IgD-negative memory B cell (primary cell): ENCODE measurements around the gene MAP3K12. TPM values are rescaled to one million over a fixed set of nuclear protein-coding genes. Genes with fewer than 3 reads are reported as not detected.
A peak's percentile ranks its signal among the peaks of the same experiment; 100 is the strongest.
"Not testable (repeated sequence)": the region's sequence is repeated elsewhere in the genome, so short reads cannot be mapped to it uniquely, and the experiment has no call there.

Experiments used
- H3K27ac Mint-ChIP-seq, 3 donors: one replicate each; pipeline ENCODE4 v1.8.0; 2020 to 2022; ENCODE audit warnings: mild to moderate bottlenecking in 3 of 3, mixed read lengths in 3 of 3, moderate library complexity in 1 of 3
- H3K27me3 Mint-ChIP-seq: one replicate; pipeline ENCODE4 v1.8.0; 2021; ENCODE audit warnings: mixed read lengths
- H3K36me3 Mint-ChIP-seq: one replicate; pipeline ENCODE4 v1.8.0; 2020; ENCODE audit warnings: mild to moderate bottlenecking, mixed read lengths
- H3K4me1 Mint-ChIP-seq, 3 donors: one replicate each; pipeline ENCODE4 v1.8.0; 2020 to 2022; ENCODE audit warnings: mixed read lengths in 3 of 3, mild to moderate bottlenecking in 1 of 3
- H3K4me3 Mint-ChIP-seq, 4 donors: one replicate each; pipeline ENCODE4 v1.8.0; 2020 to 2022; ENCODE audit warnings: mild to moderate bottlenecking in 4 of 4, mixed read lengths in 4 of 4, moderate library complexity in 3 of 4
- H3K9me3 Mint-ChIP-seq, 3 donors: one replicate each; pipeline ENCODE4 v1.8.0; 2020 to 2021; ENCODE audit warnings: mixed read lengths in 3 of 3, mild to moderate bottlenecking in 1 of 3
- polyA plus RNA-seq: library from polyadenylated mRNA; unstranded; fragments of 300-500 nt; fragmentation: Illumina TruSeq; gene quantifications from one replicate; pipeline ENCODE4 v1.2.3, GENCODE V29; 2021

Gene MAP3K12
- polyA plus RNA-seq, 1 donor from 2014 or later = 1.4 TPM

GRCh38 chr12:53456654-53457366 is 42.4 kb downstream of the MAP3K12 start:
- peak overlapping the region in 1 of 4 donors; percentile 69 for H3K4me3 Mint-ChIP-seq
- H3K27me3 Mint-ChIP-seq = no peaks in the 10 kb centered on the region
- H3K36me3 Mint-ChIP-seq = peaks cover 6% of the 10 kb centered on the region
- no peaks in the 10 kb centered on the region for H3K9me3 Mint-ChIP-seq
- H3K27ac Mint-ChIP-seq = no peak overlapping the region
- peaks cover 16 to 24% (median 22%) of the 10 kb centered on the region in 3 donors for H3K4me1 Mint-ChIP-seq

- Mint-ChIP-seq H3K36me3 (peaks cover 6% of the 10 kb centered on the region), H3K4me1 (peaks cover 19 to 28% (median 22%) of the 10 kb centered on the region in 3 donors), H3K27me3 (no peaks in the 10 kb centered on the region), H3K4me3 (peak overlapping the region in 3 of 4 donors; percentile 33 to 76 (median 63)), H3K27ac (peak overlapping the region in 2 of 3 donors; percentile 16 to 95), H3K9me3 (no peaks in the 10 kb centered on the region)
Measured at GRCh38 chr12:53454707-53455106, 44.6 kb downstream of the MAP3K12 start.

- Mint-ChIP-seq H3K4me3 (peak overlapping the region; percentile 33 to 99 (median 98)), H3K4me1 (peaks cover 19 to 28% (median 22%) of the 10 kb centered on the region in 3 donors), H3K36me3 (peaks cover 6% of the 10 kb centered on the region), H3K27ac (peak overlapping the region; percentile 16 to 95 (median 92)), H3K9me3 (no peaks in the 10 kb centered on the region), H3K27me3 (no peaks in the 10 kb centered on the region)
Measured at GRCh38 chr12:53453953-53454640, 45.2 kb downstream of the MAP3K12 start.

- peak overlapping the region; percentile 33 to 99 (median 98) for H3K4me3 Mint-ChIP-seq
Measured at GRCh38 chr12:53452159-53453077, 46.8 kb downstream of the MAP3K12 start.

GRCh38 chr12:53451661-53452158 is 47.5 kb downstream of the MAP3K12 start, which contains the start of gene PCBP2:
PCBP2 (plus strand) TSS chr12:53452102; CDS start chr12:53454801, 2,699 bp downstream.
- Mint-ChIP-seq H3K27me3 (no peaks in the 10 kb centered on the region), H3K4me1 (peaks cover 22 to 30% (median 22%) of the 10 kb centered on the region in 3 donors), H3K4me3 (peak within 1 kb of the TSS; percentile 33 to 99 (median 98)), H3K27ac (peak within 1 kb of the TSS; percentile 16 to 98 (median 95)), H3K36me3 (peaks cover 9% of the 10 kb centered on the region), H3K9me3 (no peaks in the 10 kb centered on the region)

More at GRCh38 chr12:53452159-53453077, 46.8 kb downstream of the MAP3K12 start:
- peak overlapping the region; percentile 16 to 98 (median 95) for H3K27ac Mint-ChIP-seq
- no peaks in the 10 kb centered on the region for H3K9me3 Mint-ChIP-seq
- H3K36me3 Mint-ChIP-seq = peaks cover 9% of the 10 kb centered on the region
- H3K4me1 Mint-ChIP-seq = peaks cover 22 to 30% (median 22%) of the 10 kb centered on the region in 3 donors
- no peaks in the 10 kb centered on the region for H3K27me3 Mint-ChIP-seq

- Mint-ChIP-seq H3K9me3 (no peaks in the 10 kb centered on the region), H3K36me3 (peaks cover 9% of the 10 kb centered on the region), H3K4me1 (peaks cover 23 to 34% (median 29%) of the 10 kb centered on the region in 3 donors), H3K4me3 (no peak overlapping the region), H3K27ac (no peak overlapping the region), H3K27me3 (no peaks in the 10 kb centered on the region)
Measured at GRCh38 chr12:53450936-53451335, 48.3 kb downstream of the MAP3K12 start.

GRCh38 chr12:53444593-53445325 is 54.5 kb downstream of the MAP3K12 start:
- H3K36me3 Mint-ChIP-seq, H3K9me3 Mint-ChIP-seq, H3K27me3 Mint-ChIP-seq: not testable (repeated sequence)
- peaks cover 19 to 28% (median 27%) of the 10 kb centered on the region in 3 donors for H3K4me1 Mint-ChIP-seq
- peak overlapping the region in 1 of 3 donors; percentile 61 for H3K27ac Mint-ChIP-seq
- H3K4me3 Mint-ChIP-seq = peak overlapping the region in 3 of 4 donors; percentile 51 to 90 (median 84)

- H3K4me1 Mint-ChIP-seq = peaks cover 19 to 28% (median 28%) of the 10 kb centered on the region in 3 donors
- H3K36me3 Mint-ChIP-seq = peaks cover 3% of the 10 kb centered on the region
Measured at GRCh38 chr12:53443955-53444354, 55.3 kb downstream of the MAP3K12 start.

GRCh38 chr12:53441040-53441833 is 58.0 kb downstream of the MAP3K12 start, which contains the start of gene PRR13:
PRR13 (plus strand) TSS chr12:53441734; CDS start chr12:53442715, 981 bp downstream.
- Mint-ChIP-seq H3K4me3 (peak within 1 kb of the TSS; percentile 90 to 100 (median 98)), H3K27ac (peak within 1 kb of the TSS; percentile 66 to 94 (median 93)), H3K4me1 (peaks cover 15 to 25% (median 24%) of the 10 kb centered on the region in 3 donors), H3K27me3 (no peaks in the 10 kb centered on the region), H3K9me3 (no peaks in the 10 kb centered on the region), H3K36me3 (no peaks in the 10 kb centered on the region)

More at GRCh38 chr12:53443955-53444354, 55.3 kb downstream of the MAP3K12 start:
- peak overlapping the region; percentile 12 to 90 (median 65) for H3K4me3 Mint-ChIP-seq
- H3K27ac Mint-ChIP-seq = peak overlapping the region in 2 of 3 donors; percentile 53 to 61
- no peaks in the 10 kb centered on the region for H3K9me3 Mint-ChIP-seq
- no peaks in the 10 kb centered on the region for H3K27me3 Mint-ChIP-seq

GRCh38 chr12:53439582-53439981 is 59.7 kb downstream of the MAP3K12 start:
- peaks cover 12 to 17% (median 17%) of the 10 kb centered on the region in 3 donors for H3K4me1 Mint-ChIP-seq
- not testable (repeated sequence) for H3K36me3 Mint-ChIP-seq, H3K27ac Mint-ChIP-seq, H3K9me3 Mint-ChIP-seq, H3K27me3 Mint-ChIP-seq
- peak overlapping the region in 1 of 4 donors; percentile 30 for H3K4me3 Mint-ChIP-seq

GRCh38 chr12:53435326-53435725 is 63.9 kb downstream of the MAP3K12 start:
- H3K27ac Mint-ChIP-seq, H3K27me3 Mint-ChIP-seq, H3K4me1 Mint-ChIP-seq, H3K9me3 Mint-ChIP-seq, H3K36me3 Mint-ChIP-seq, H3K4me3 Mint-ChIP-seq: not testable (repeated sequence)

- H3K4me3 Mint-ChIP-seq = no peak overlapping the region
- no peaks in the 10 kb centered on the region for H3K4me1 Mint-ChIP-seq
- H3K36me3 Mint-ChIP-seq = peaks cover 1% of the 10 kb centered on the region
- no peaks in the 10 kb centered on the region for H3K27me3 Mint-ChIP-seq
- H3K27ac Mint-ChIP-seq = no peak overlapping the region
- H3K9me3 Mint-ChIP-seq = no peaks in the 10 kb centered on the region
Measured at GRCh38 chr12:53431187-53431586, 68.1 kb downstream of the MAP3K12 start.

- Mint-ChIP-seq H3K4me1 (no peaks in the 10 kb centered on the region), H3K36me3 (peaks cover 3% of the 10 kb centered on the region), H3K9me3 (no peaks in the 10 kb centered on the region), H3K27ac (no peak overlapping the region), H3K27me3 (no peaks in the 10 kb centered on the region), H3K4me3 (no peak overlapping the region)
Measured at GRCh38 chr12:53430116-53430515, 69.1 kb downstream of the MAP3K12 start.
